Mesenteric fat pad (tissue), 1 donor: ENCODE results near the gene PATZ1. TPM values are rescaled to one million over a fixed set of nuclear protein-coding genes. Genes with fewer than 3 reads are reported as not detected.
A peak's percentile ranks its signal among the peaks of the same experiment; 100 is the strongest.

Experiments
- DNase-seq: peaks from one replicate; pipeline ENCODE4 v3.0.0-alpha.2; 2020; ENCODE audit warnings: low spot score
- total RNA-seq: library from RNA; stranded (reverse); fragmentation: NEBNext Ultra II Directional; extraction: Animal tissue kit (Norgen Biotek cat#: 25700); gene quantifications from one replicate; pipeline ENCODE4 v1.2.1, GENCODE V29; 2021
- donor health status: DM: yes; HTN: yes; CAD: no.

The PATZ1 gene
- total RNA-seq, 1 donor from 2014 or later: 13.3 TPM

GRCh38 chr22:31343235-31344191 is 2.6 kb downstream of the PATZ1 start:
- DNase-seq: no peak

DNA sequence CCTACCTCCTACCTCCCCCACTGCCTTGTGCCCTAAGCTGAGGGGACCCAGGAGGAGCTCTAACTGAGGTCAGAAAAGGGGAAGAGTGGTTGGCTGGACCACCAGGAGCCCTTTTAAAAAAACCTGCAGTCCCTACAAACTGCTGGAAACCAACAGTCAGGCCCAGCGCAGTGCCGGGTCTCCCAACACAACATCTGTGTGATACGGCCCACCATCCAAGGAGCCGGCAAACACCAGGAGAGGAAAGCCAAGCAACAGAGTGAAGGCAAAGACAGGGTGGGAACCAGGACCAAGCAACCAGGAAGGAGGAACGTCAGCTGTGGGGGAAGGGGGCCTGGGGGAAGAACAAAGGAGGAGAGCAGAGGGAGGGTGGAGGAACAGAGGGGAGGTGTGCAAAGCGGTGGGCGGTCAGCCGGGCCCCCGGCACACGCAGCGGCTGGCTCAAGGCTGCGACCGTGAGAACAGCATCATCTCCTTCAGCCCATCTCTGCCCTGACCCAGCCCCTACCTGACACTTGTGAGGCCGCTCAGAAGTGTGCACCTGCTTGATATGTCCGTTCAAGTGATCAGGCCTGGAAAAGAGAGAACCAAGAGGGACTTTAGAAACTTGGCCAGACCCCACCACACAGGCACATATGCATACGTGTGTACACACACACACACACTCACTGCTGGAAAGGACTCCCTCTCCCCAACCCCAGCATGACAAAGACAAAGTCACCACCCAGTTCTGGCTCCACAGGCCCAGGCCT is 3.6 kb downstream of the PATZ1 start:
- DNase-seq: no peak

- DNase-seq: no peak
Measured at GRCh38 chr22:31341386-31342088, 4.6 kb downstream of the PATZ1 start.

GRCh38 chr22:31340765-31341247 is 5.3 kb downstream of the PATZ1 start:
- no peak for DNase-seq

DNA sequence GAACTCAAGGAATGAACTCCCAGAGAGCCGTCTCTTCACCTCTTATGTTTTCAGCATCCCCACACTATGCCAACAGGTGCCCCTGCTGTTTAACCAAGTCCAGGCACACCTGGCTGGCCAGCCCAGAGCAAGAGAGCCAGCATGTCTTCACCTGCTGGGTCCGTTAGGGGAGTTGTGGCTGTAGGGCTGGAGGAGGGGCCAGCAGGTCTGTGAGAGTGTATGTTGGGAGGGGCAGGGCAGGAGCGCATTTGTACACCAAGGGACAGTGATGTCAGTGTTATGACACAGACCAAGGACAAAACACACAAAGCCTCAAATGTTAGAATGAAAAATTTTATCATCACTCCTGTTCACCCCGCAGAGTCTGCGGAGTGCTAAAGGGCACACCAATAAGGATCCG is 5.8 kb downstream of the PATZ1 start:
- no peak for DNase-seq

DNA sequence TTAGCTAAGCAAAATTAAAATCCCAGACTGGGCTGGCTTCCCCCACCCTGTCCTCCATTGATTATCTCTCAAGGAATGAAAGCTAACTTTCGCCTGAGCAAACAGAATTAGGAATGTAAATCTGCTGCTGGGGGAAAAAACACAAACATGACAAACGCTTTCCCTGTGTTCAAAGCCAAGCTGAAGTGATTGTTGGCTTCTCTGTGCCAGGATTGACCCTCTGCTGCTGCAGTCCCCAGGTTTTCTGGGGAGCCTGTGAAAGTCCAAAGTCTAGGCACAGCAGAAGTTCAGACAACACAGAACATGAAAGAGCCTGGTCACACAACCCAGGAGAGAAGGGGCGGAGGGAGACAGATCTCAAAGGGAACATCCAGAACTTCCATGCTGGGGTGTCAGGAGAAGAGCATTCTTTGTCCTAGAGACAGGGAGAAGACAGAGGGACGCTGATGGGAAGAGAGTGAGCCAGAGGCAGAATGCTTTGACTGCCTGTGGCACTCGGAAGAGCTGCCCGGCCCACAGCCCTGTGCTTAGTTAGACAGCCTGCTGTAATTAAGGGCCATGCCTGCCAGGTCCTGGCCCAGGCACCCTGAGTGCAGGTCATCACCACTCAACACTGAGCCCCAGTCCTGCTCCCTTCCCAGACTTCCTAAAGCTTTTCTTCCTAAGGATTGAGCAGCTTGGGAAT is 6.9 kb downstream of the PATZ1 start:
- no peak for DNase-seq

- DNase-seq: no peak
Measured at GRCh38 chr22:31337178-31337577, 9.0 kb downstream of the PATZ1 start.

- DNase-seq: no peak
Measured at GRCh38 chr22:31334329-31334728, 11.8 kb downstream of the PATZ1 start.

GRCh38 chr22:31333641-31334040 is 12.5 kb downstream of the PATZ1 start:
- DNase-seq: no peak

- DNase-seq: no peak
Measured at GRCh38 chr22:31332886-31333285, 13.3 kb downstream of the PATZ1 start.

DNA sequence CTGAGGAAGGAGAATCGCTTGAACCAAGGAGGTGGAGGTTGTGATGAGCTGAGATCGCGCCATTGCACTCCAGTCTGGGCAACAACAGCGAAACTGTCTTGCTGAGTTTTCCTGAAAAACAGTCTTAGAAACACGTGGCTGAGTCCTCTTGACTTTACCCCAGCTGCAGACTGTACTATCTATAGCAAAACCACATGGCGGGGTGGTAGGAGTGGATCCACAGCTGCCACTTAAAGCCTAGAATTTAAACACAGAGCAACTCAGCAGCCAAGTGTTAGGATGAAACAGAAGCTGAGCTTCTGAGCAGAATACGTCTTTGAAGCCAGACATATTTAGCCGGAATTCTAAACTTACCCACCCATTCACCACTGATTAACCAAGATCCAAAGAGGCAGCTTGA is 14.1 kb downstream of the PATZ1 start:
- DNase-seq: no peak

GRCh38 chr22:31329453-31330215 is 16.5 kb downstream of the PATZ1 start:
- peak; percentile 45 for DNase-seq

- DNase-seq: peak; percentile 80
Measured at GRCh38 chr22:31329029-31329428, 17.1 kb downstream of the PATZ1 start.

GRCh38 chr22:31328544-31328960 is 17.6 kb downstream of the PATZ1 start:
- peak; percentile 72 for DNase-seq

DNA sequence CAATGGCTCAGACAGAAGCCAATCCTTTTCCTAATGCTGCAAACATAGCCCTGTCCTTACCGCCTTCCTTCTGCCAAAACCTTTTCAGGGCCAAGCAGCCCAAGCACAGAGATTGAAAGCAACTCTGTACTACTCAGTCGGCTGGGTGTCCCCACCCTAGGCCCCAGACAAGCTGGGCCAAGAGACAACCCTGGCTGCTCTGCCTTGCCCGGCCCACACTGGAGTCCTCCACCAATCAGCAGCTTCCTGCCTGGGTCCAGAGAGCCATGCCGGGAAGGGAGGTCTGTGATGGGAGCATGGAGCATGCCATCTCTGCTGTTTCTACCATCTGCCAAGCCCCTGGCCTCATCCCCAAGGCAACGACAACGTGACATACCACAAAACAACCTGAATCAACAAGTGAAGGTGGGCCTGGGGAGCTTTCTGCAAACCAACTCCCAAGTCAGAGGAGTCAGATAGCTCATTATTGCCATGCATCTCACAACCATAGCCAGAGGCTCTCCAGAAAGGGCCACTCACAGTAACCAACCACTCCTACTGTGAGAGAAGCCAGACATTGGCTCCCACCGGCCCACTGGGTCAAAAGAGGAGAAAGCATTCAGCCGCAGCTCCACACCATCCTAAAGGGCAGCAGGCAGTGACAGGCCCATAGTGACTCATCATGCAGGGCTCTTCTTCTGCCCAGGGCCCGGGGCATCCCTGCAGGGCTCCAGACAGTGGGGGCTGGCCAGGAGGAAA is 18.2 kb downstream of the PATZ1 start:
- peak; percentile 68 for DNase-seq

DNA sequence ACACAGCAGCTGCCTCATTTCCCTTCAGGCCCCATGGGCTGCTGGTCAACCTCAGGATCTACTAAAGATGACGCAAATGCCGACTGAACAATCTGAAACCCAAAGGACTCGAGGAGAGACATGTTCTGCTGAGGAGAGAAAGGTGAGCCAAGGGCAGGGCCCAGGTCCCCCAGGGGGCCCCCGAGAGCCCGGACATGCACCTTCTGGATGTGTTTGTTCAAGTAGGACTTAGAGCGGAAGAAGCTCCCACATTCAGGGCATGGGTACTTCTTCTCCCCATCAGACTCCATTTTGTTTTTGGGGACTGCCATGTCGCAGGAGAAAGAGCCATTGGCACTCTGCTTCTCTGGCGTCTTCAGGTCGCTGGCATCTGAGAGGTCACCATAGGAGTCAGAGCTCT is 19.3 kb downstream of the PATZ1 start:
- DNase-seq: peak; percentile 55

GRCh38 chr22:31323578-31324550 is 22.3 kb downstream of the PATZ1 start:
- DNase-seq: no peak

DNA sequence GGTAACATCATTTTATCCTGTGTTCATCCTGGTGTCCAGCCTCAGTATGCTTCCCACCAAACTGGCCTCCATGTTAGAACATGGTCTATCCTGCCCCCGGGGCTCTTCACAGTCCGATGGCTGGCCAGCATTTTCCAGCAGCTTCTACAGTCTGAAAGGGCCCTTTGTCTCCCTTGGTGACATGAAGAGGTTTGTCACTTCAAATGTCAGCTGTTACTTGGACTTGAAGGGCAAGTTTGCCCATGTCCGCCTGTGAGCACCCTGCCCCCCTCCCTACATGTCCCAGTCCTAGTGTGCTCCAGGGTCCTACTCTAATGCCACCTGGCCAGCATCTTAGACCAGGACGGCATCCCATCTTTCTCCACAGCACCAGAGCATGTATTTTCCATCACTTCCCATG is 24.7 kb downstream of the PATZ1 start:
- no peak for DNase-seq
